ENCODE results near the gene ARMC12. TPM values are rescaled to one million over a fixed set of nuclear protein-coding genes. Genes with fewer than 3 reads are reported as not detected.

ARMC12 gene
- total and polyA plus RNA-seq, 2 of the 13 experiments (the other 11 are each of a cell fraction or from before 2014, with no cell fraction given): 1.3 TPM; not detected in 1

- TF ChIP-seq, protein P1, sequence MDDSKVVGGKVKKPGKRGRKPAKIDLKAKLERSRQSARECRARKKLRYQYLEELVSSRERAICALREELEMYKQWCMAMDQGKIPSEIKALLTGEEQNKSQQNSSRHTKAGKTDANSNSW (CRISPR knock-in tag; IDR thresholded peaks at IDR 0.05; ENCODE audit: borderline replicate concordance): 0 out of 2 replicates have a peak, but pooled peaks have one; percentile 31
- TF ChIP-seq REPIN1 (CRISPR knock-in tag; IDR thresholded peaks at IDR 0.05; ENCODE audit: borderline replicate concordance, low read depth) (peak; percentile 23; the same call in 1 of the 2 replicates), AGO2 (optimal IDR thresholded peaks at IDR 0.05; ENCODE audit: low read depth, low read length) (peak; percentile 36), CBX2 (IDR thresholded peaks at IDR 0.05; ENCODE audit: low read depth, low read length) (no peak), CBX2 (CRISPR knock-in tag; IDR thresholded peaks at IDR 0.05; ENCODE audit: low read depth) (no peak; the same call in 1 of the 2 replicates), CBFB (CRISPR knock-in tag; IDR thresholded peaks at IDR 0.05) (peak; percentile 70; the same call in 1 of the 2 replicates), ATF1 (CRISPR knock-in tag; IDR thresholded peaks at IDR 0.05) (no peak), WIZ (CRISPR knock-in tag; IDR thresholded peaks at IDR 0.05) (no peak; the same call in 1 of the 2 replicates), FLYWCH1 (CRISPR knock-in tag; IDR thresholded peaks at IDR 0.05) (no peak), PAXIP1 (CRISPR knock-in tag; conservative IDR thresholded peaks at IDR 0.05) (peak; percentile 28)
Measured at GRCh38 chr6:35727231-35727934, 9.4 kb upstream of the ARMC12 start (continued).

Measured in HepG2 (cell line).